Umbilical cord (tissue), 2 donors: ENCODE results near the gene ARHGAP23. TPM values are rescaled to one million over a fixed set of nuclear protein-coding genes. Genes with fewer than 3 reads are reported as not detected.
A peak's percentile ranks its signal among the peaks of the same experiment; 100 is the strongest.
"Not testable (repeated sequence)": the region's sequence is repeated elsewhere in the genome, so short reads cannot be mapped to it uniquely, and the experiment has no call there.

ENCODE experiments used
- DNase-seq: peaks from one replicate; pipeline ENCODE4 v3.0.0-alpha.2; 2015; ENCODE audit warnings: low spot score
- total RNA-seq: library from RNA; depleted of rRNA; stranded (reverse); fragments of >200 nt; gene quantifications from one replicate; pipeline ENCODE4 v1.2.3, GENCODE V29; 2014; ENCODE audit warnings: low replicate concordance; ENCODE audit not compliant: insufficient read depth

ARHGAP23 gene
- total RNA-seq, 1 donor from 2014 or later: 10.8 TPM

- DNase-seq: not testable (repeated sequence)
These were observed 61.5 kb downstream of the ARHGAP23 start for GRCh38 chr17:38489774-38490173.

- not testable (repeated sequence) for DNase-seq
These were observed 63.2 kb downstream of the ARHGAP23 start for GRCh38 chr17:38491346-38492066.

GRCh38 chr17:38492067-38493040, 64.1 kb downstream of the ARHGAP23 start:
- peak; percentile 86 for DNase-seq

- not testable (repeated sequence) for DNase-seq
These were observed 65.9 kb downstream of the ARHGAP23 start for GRCh38 chr17:38494152-38494551.

GRCh38 chr17:38497656-38498055, 69.4 kb downstream of the ARHGAP23 start:
- not testable (repeated sequence) for DNase-seq

GRCh38 chr17:38498353-38498752, 70.1 kb downstream of the ARHGAP23 start:
- DNase-seq: no peak

GRCh38 chr17:38499230-38499629, 71.0 kb downstream of the ARHGAP23 start:
- DNase-seq: not testable (repeated sequence)

GRCh38 chr17:38501718-38502117, 73.5 kb downstream of the ARHGAP23 start:
- DNase-seq: not testable (repeated sequence)

GRCh38 chr17:38503286-38503913, 75.1 kb downstream of the ARHGAP23 start:
- not testable (repeated sequence) for DNase-seq

GRCh38 chr17:38504216-38504615, 76.0 kb downstream of the ARHGAP23 start:
- DNase-seq: no peak

GRCh38 chr17:38507436-38507835, 79.2 kb downstream of the ARHGAP23 start:
- DNase-seq: no peak

GRCh38 chr17:38507921-38508569, 79.8 kb downstream of the ARHGAP23 start:
- DNase-seq: no peak

GRCh38 chr17:38508570-38508950, 80.3 kb downstream of the ARHGAP23 start:
- DNase-seq: no peak

- DNase-seq: peak; percentile 91
These were observed 80.9 kb downstream of the ARHGAP23 start for GRCh38 chr17:38508954-38509771.

- peak; percentile 38 for DNase-seq
These were observed 81.6 kb downstream of the ARHGAP23 start for GRCh38 chr17:38509772-38510420.

GRCh38 chr17:38510421-38511149, 82.3 kb downstream of the ARHGAP23 start:
- DNase-seq: peak; percentile 32

- peak; percentile 53 for DNase-seq
These were observed 83.2 kb downstream of the ARHGAP23 start for GRCh38 chr17:38511150-38512108.

GRCh38 chr17:38512473-38513058, 84.3 kb downstream of the ARHGAP23 start:
- no peak for DNase-seq
